OCI-LY1 (cell line): ENCODE results near the gene ABLIM2.

Source experiments
- H2AFZ ChIP-seq: fragments of 200-600 bp; sonication (generic), shearing (Covaris generic); 2 replicates; pipeline ENCODE4 v1.6.0; 2014; ENCODE audit warnings: antibody characterized with exemption, mild to moderate bottlenecking, low read length
- H3F3A ChIP-seq: fragments of 200-600 bp; sonication (generic), shearing (Covaris generic); 2 replicates; pipeline ENCODE4 v1.6.0; 2014; ENCODE audit warnings: mild to moderate bottlenecking, antibody characterized with exemption, low read length, moderate library complexity; ENCODE audit not compliant: insufficient read depth
- H3K27ac ChIP-seq: fragments of 200-600 bp; sonication (generic); 2 replicates; pipeline ENCODE4 v1.5.1; 2014; ENCODE audit warnings: low read length, mixed run types, mild to moderate bottlenecking, low read depth; ENCODE audit not compliant: poor library complexity, severe bottlenecking
- H3K27me3 ChIP-seq: fragments of 200-600 bp; sonication (generic); 2 replicates; pipeline ENCODE4 v1.6.0; 2014; ENCODE audit warnings: antibody characterized with exemption, mild to moderate bottlenecking, low read length, moderate library complexity; ENCODE audit not compliant: insufficient read depth
- H3K36me3 ChIP-seq: fragments of 200-600 bp; sonication (generic); 2 replicates; pipeline ENCODE4 v1.6.1; 2014; ENCODE audit warnings: mild to moderate bottlenecking, antibody characterized with exemption, low read length, moderate library complexity, mixed read lengths; ENCODE audit not compliant: insufficient read depth
- H3K4me1 ChIP-seq: fragments of 200-600 bp; sonication (generic); 2 replicates; pipeline ENCODE4 v1.5.1; 2014; ENCODE audit warnings: mild to moderate bottlenecking, low read length, moderate library complexity; ENCODE audit not compliant: insufficient read depth, severe bottlenecking
- H3K4me2 ChIP-seq: fragments of 200-600 bp; sonication (generic), shearing (Covaris generic); 2 replicates; pipeline ENCODE4 v1.6.1; 2014; ENCODE audit warnings: low read length
- H3K4me3 ChIP-seq: fragments of 200-600 bp; sonication (generic); 2 replicates; pipeline ENCODE4 v1.5.1; 2014; ENCODE audit warnings: low read length, low read depth, mild to moderate bottlenecking, mixed read lengths; ENCODE audit not compliant: poor library complexity, severe bottlenecking
- H3K79me2 ChIP-seq: fragments of 200-600 bp; shearing (Covaris generic); 2 replicates; pipeline ENCODE4 v1.6.1; 2016; ENCODE audit warnings: mixed run types, low read length, mixed read lengths; ENCODE audit not compliant: insufficient read depth
- H3K9ac ChIP-seq: fragments of 200-600 bp; sonication (generic), shearing (Covaris generic); 2 replicates; pipeline ENCODE4 v1.6.1; 2014; ENCODE audit warnings: mild to moderate bottlenecking, low read length, mixed read lengths
- H3K9me2 ChIP-seq: fragments of 200-600 bp; sonication (generic), shearing (Covaris generic); 2 replicates; pipeline ENCODE4 v1.6.1; 2014; ENCODE audit warnings: low read depth, mild to moderate bottlenecking, low read length, mixed read lengths
- H3K9me3 ChIP-seq: fragments of 200-600 bp; shearing (Covaris generic); 2 replicates; pipeline ENCODE4 v1.6.1; 2014; ENCODE audit warnings: low read length, mixed read lengths
- H4K20me1 ChIP-seq: fragments of 200-600 bp; sonication (generic), shearing (Covaris generic); 2 replicates; pipeline ENCODE4 v1.6.0; 2016; ENCODE audit warnings: mild to moderate bottlenecking, low read length; ENCODE audit not compliant: insufficient read depth
- CTCF ChIP-seq: fragments of 200-600 bp; sonication (generic), shearing (Covaris generic); IDR thresholded peaks from 2 replicates; pipeline ENCODE4 v1.5.1; 2017; ENCODE audit warnings: mild to moderate bottlenecking, antibody characterized with exemption, low read length, moderate library complexity, mixed read lengths
- EZH2 ChIP-seq: fragments of 200-600 bp; sonication (generic), shearing (Covaris generic); IDR thresholded peaks from 2 replicates; pipeline ENCODE4 v1.8.0; 2017; ENCODE audit warnings: borderline replicate concordance, mixed run types, mild to moderate bottlenecking, antibody characterized with exemption, low read length, moderate library complexity, mixed read lengths

ABLIM2 gene

DNA sequence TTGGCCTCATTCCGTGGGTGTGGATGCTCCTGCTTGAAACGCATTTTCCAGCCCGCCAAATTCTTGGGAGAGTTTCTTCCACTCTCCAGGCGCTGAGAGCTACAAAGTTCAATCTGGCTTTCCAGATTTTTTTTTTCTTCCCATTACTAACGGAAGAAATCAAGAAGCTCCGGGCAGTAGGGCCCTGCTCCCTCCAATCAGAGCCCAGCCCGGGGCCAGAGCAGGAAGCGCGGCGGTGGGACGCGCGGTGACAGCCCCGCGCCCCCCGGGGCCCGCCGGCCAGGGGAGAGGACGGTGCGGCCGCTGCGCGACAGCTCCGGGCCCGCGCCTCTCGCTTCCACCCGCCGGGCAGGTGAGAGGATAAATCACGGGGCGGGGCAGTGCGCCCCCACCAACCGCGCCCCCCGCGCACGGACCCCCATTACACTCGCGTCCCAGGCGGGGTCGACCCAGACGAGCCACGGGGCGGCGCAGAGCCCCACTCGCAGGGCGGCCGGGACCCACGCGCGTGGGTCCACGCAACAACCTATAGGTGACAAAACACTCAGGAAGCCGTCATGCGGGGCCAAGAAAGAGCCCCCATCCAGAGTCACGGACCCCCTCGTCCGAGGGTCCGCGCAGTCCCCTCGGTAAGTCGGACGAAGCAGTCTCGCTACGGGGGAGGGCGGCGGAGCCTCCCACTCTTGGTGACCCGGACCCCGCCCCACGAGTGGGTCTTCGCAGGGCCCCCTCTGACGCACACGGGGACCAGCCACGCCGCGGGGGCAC lies 219.8 kb downstream of the ABLIM2 start:
- Histone ChIP-seq H3K27ac (no peak overlapping the region), H3K9me3 (no peaks in the 10 kb centered on the region), H2AFZ (no peak overlapping the region), H3K4me2 (no peak overlapping the region), H3K4me1 (no peaks in the 10 kb centered on the region), H3K4me3 (no peak overlapping the region), H3K27me3 (no peaks in the 10 kb centered on the region), H3K9me2 (no peaks in the 10 kb centered on the region), H3K79me2 (no peaks in the 10 kb centered on the region), H3F3A (no peaks in the 10 kb centered on the region), H4K20me1 (no peaks in the 10 kb centered on the region), H3K9ac (no peak overlapping the region), H3K36me3 (no peaks in the 10 kb centered on the region)
- TF ChIP-seq EZH2 (no peak), CTCF (no peak)

- Histone ChIP-seq H3K27ac (no peak overlapping the region), H3F3A (no peaks in the 10 kb centered on the region), H3K9ac (no peak overlapping the region), H3K4me1 (no peaks in the 10 kb centered on the region), H3K36me3 (no peaks in the 10 kb centered on the region), H2AFZ (no peak overlapping the region), H3K9me2 (no peaks in the 10 kb centered on the region), H3K4me3 (no peak overlapping the region), H3K9me3 (no peaks in the 10 kb centered on the region), H4K20me1 (no peaks in the 10 kb centered on the region), H3K79me2 (no peaks in the 10 kb centered on the region), H3K27me3 (no peaks in the 10 kb centered on the region), H3K4me2 (no peak overlapping the region)
- TF ChIP-seq CTCF: no peak
- no peak for TF ChIP-seq EZH2
These were observed 220.4 kb downstream of the ABLIM2 start for GRCh38 chr4:7938266-7938608.

DNA sequence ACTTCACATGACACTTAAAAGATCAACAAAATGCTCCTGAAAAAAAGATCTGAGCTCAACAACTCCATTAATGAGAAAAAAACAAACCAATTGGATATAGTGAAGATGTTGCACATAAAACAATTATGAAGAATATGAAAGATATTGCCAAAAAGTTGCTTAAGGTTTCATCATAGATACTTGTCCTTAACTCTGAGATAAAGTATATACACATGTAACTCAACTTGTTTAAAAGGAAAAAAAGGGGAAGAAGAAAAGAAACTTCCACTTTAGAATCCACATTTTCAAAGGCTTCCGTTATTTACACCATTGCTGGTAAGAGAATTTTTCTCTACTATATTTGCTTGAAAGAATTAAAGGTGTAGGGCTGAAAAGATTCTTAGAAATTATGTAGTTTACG lies 221.6 kb downstream of the ABLIM2 start:
- H2AFZ ChIP-seq: no peak overlapping the region
- no peaks in the 10 kb centered on the region for H3K27me3 ChIP-seq
- H3K9me3 ChIP-seq: no peaks in the 10 kb centered on the region
- no peak for TF ChIP-seq CTCF
- no peak for TF ChIP-seq EZH2
- H4K20me1 ChIP-seq: no peaks in the 10 kb centered on the region
- H3K4me3 ChIP-seq: no peak overlapping the region
- H3K27ac ChIP-seq: no peak overlapping the region
- no peaks in the 10 kb centered on the region for H3K79me2 ChIP-seq
- H3F3A ChIP-seq: no peaks in the 10 kb centered on the region
- H3K4me2 ChIP-seq: no peak overlapping the region
- no peak overlapping the region for H3K9ac ChIP-seq
- H3K9me2 ChIP-seq: no peaks in the 10 kb centered on the region
- no peaks in the 10 kb centered on the region for H3K36me3 ChIP-seq
- no peaks in the 10 kb centered on the region for H3K4me1 ChIP-seq
